Transverse colon (tissue), 4 donors: ENCODE data around the gene HOXA2.

ENCODE experiments used
- POLR2A ChIP-seq: fragments of 450-650 bp; IDR thresholded peaks from one replicate; pipeline ENCODE4 v1.6.1; 2016; ENCODE audit warnings: antibody characterized with exemption, mild to moderate bottlenecking, moderate library complexity
- POLR2AphosphoS5 ChIP-seq, 3 donors: sonication (generic); formaldehyde crosslinking; IDR thresholded peaks; one replicate each; pipeline ENCODE4 v1.6.1; 2016; ENCODE audit warnings: antibody characterized with exemption in 3 of 3
- TF ChIP-seq, protein P1 (sequence below), 5 experiments: fragments of 200-600 bp in 3 of 5; fragments of 450-650 bp in 2 of 5; sonication (generic) in 3 of 5; IDR thresholded peaks; 1 replicate in 2 of 5; 2 replicates in 3 of 5; pipeline ENCODE4 v1.5.1; 2016 to 2017; ENCODE audit warnings: antibody characterized with exemption in 5 of 5, inconsistent platforms in 3 of 5, mild to moderate bottlenecking in 2 of 5, moderate library complexity in 1 of 5

DNA sequence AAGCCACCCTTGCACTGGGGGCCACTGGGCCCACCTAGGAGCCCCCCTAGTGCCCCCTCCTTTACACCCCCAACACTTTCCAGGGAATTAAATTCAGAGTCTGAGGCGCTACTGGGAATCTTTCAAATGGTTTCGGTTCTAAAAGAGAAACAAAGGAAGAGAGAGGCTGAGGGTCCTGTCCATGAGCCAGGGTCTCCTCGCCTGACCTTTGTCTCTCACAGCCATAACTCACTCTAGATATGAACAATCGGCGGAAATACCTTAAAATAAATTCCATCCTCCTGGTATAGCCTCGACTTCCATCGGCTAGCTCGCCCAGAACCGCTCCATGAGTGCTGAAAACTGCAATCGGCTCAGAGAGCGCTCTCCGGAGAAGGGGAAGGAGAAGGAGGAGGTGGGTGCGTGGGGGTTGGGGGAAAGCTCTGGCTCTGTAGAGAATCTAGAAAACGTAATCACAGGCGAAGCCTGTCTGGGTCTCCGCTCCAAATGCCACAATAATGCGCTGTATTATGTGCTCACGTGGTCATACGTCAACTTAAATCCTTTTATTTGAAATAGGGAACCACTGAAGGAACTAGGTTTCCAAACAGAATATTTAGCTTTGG is 15.5 kb upstream of the HOXA2 start:
- TF ChIP-seq, protein P1, sequence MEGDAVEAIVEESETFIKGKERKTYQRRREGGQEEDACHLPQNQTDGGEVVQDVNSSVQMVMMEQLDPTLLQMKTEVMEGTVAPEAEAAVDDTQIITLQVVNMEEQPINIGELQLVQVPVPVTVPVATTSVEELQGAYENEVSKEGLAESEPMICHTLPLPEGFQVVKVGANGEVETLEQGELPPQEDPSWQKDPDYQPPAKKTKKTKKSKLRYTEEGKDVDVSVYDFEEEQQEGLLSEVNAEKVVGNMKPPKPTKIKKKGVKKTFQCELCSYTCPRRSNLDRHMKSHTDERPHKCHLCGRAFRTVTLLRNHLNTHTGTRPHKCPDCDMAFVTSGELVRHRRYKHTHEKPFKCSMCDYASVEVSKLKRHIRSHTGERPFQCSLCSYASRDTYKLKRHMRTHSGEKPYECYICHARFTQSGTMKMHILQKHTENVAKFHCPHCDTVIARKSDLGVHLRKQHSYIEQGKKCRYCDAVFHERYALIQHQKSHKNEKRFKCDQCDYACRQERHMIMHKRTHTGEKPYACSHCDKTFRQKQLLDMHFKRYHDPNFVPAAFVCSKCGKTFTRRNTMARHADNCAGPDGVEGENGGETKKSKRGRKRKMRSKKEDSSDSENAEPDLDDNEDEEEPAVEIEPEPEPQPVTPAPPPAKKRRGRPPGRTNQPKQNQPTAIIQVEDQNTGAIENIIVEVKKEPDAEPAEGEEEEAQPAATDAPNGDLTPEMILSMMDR (IDR thresholded peaks at IDR 0.05), result no peak
- TF ChIP-seq POLR2A (no peak), POLR2AphosphoS5 (IDR thresholded peaks at IDR 0.05) (peak in 1 of 3 donors; percentile 19)
